HepG2 (cell line): ENCODE data around the gene TFPI. TPM values are rescaled to one million over a fixed set of nuclear protein-coding genes. Genes with fewer than 3 reads are reported as not detected.

Source experiments
- GATA4 ChIP-seq: sonication (generic); IDR thresholded peaks from 2 replicates; pipeline ENCODE4 v1.6.1; 2016; ENCODE audit warnings: antibody characterized with exemption, low read depth, borderline replicate concordance
- HNF4A ChIP-seq: sonication (generic); formaldehyde crosslinking; IDR thresholded peaks from 2 replicates; pipeline ENCODE4 v1.4.0; 2020; ENCODE audit warnings: missing genetic modification reagents
- ISL2 ChIP-seq: sonication (generic); formaldehyde crosslinking; IDR thresholded peaks from 2 replicates; pipeline ENCODE4 v1.5.0; 2020; ENCODE audit warnings: missing genetic modification reagents
- KLF11 ChIP-seq: IDR thresholded peaks from 2 replicates; pipeline ENCODE4 v1.6.1; 2016; ENCODE audit warnings: missing compliant biosample characterization
- NFATC3 ChIP-seq: sonication (generic); formaldehyde crosslinking; IDR thresholded peaks from 2 replicates; pipeline ENCODE4 v1.5.1; 2020; ENCODE audit warnings: mild to moderate bottlenecking, missing genetic modification reagents
- PAWR ChIP-seq: sonication (generic); formaldehyde crosslinking; IDR thresholded peaks from 2 replicates; pipeline ENCODE4 v1.4.0; 2020; ENCODE audit warnings: missing genetic modification reagents, mild to moderate bottlenecking, borderline replicate concordance
- SMYD3 ChIP-seq: sonication (generic); formaldehyde crosslinking; IDR thresholded peaks from 2 replicates; pipeline ENCODE4 v1.8.1; 2023; ENCODE audit warnings: mild to moderate bottlenecking, missing genetic modification reagents
- SSRP1 ChIP-seq: IDR thresholded peaks from 2 replicates; pipeline ENCODE4 v1.6.1; 2016; ENCODE audit warnings: control low read depth
- ZFP36L1 ChIP-seq: sonication (generic); formaldehyde crosslinking; IDR thresholded peaks from 2 replicates; pipeline ENCODE4 v1.8.0; 2022; ENCODE audit warnings: mild to moderate bottlenecking, missing genetic modification reagents, moderate library complexity
- ZNF260 ChIP-seq: sonication (generic); formaldehyde crosslinking; IDR thresholded peaks from 2 replicates; pipeline ENCODE4 v1.4.0; 2020; ENCODE audit warnings: missing genetic modification reagents, low read depth, mild to moderate bottlenecking, borderline replicate concordance
- ZNF274 ChIP-seq: sonication (generic); formaldehyde crosslinking; IDR thresholded peaks from 2 replicates; pipeline ENCODE4 v1.5.1; 2020; ENCODE audit warnings: mild to moderate bottlenecking, missing genetic modification reagents
- ZNF530 ChIP-seq: sonication (generic); formaldehyde crosslinking; IDR thresholded peaks from 2 replicates; pipeline ENCODE4 v1.5.0; 2020; ENCODE audit warnings: low read depth, mild to moderate bottlenecking, missing genetic modification reagents
- polyA plus RNA-seq, 8 experiments: library from polyadenylated mRNA; depleted of rRNA in 3 of 8; stranded (reverse) in 7 of 8; unstranded in 1 of 8; fragments of >200 nt; fragmentation: Illumina TruSeq in 4 of 8; extraction: Trizol in 4 of 8; gene quantifications; 2 replicates each; pipeline versions ENCODE4 v1.2.1 to v1.2.3, GENCODE V29; 2011 to 2016; ENCODE audit warnings: low read depth in 4 of 8, missing spikeins in 1 of 8, mixed read lengths in 1 of 8; ENCODE audit not compliant: insufficient read depth in 1 of 8
- total RNA-seq, 5 experiments: library from RNA; depleted of rRNA; stranded (reverse); fragments of >200 nt; fragmentation: Illumina TruSeq; extraction: Trizol; gene quantifications; 2 replicates each; pipeline ENCODE4 v1.2.3, GENCODE V29; 2016; ENCODE audit warnings: low read depth in 1 of 5
- TF ChIP-seq, protein P1 (sequence below): sonication (generic); formaldehyde crosslinking; conservative IDR thresholded peaks from 2 replicates; pipeline ENCODE4 v1.8.0; 2022; ENCODE audit warnings: mild to moderate bottlenecking, moderate library complexity, missing genetic modification reagents
- TF ChIP-seq, protein P2 (sequence below): sonication (generic); formaldehyde crosslinking; IDR thresholded peaks from 2 replicates; pipeline ENCODE4 v1.4.0; 2020; ENCODE audit warnings: missing genetic modification reagents, borderline replicate concordance
- TF ChIP-seq, protein P3 (sequence below): IDR thresholded peaks from 2 replicates; pipeline ENCODE4 v1.6.1; 2016
- TF ChIP-seq, protein P4 (sequence below): sonication (generic); formaldehyde crosslinking; IDR thresholded peaks from 2 replicates; pipeline ENCODE4 v1.4.0; 2020; ENCODE audit warnings: missing genetic modification reagents
- TF ChIP-seq, protein P5 (sequence below): IDR thresholded peaks from 2 replicates; pipeline ENCODE4 v1.6.1; 2016

Gene TFPI
- total and polyA plus RNA-seq, 2 of the 13 experiments (the other 11 are each of a cell fraction or from before 2014, with no cell fraction given): 301 to 436 TPM

DNA sequence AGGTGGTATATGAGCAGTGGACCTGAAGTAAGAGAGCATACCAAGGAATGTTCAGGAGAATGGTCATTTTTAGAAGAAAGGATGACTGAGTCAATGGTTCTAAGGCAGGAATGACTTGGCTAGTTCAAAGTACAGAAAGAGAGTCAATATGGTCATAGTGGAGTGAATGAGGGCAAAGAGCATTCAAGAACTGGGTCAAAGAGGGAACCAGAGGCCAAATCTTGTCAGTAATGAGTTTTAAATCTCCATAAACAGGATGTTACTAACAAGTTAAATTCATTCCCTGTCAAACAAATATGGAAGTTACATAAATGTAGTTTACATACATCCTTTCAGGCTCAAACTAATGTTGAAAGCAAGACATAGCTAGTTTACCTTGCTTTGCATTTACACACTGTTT lies 122.3 kb downstream of the TFPI start (continued):
- TF ChIP-seq GATA4: no peak
- TF ChIP-seq KLF11: no peak
- no peak for TF ChIP-seq ZFP36L1
- no peak for TF ChIP-seq ZNF274 (CRISPR knock-in tag)
- TF ChIP-seq, protein P1, sequence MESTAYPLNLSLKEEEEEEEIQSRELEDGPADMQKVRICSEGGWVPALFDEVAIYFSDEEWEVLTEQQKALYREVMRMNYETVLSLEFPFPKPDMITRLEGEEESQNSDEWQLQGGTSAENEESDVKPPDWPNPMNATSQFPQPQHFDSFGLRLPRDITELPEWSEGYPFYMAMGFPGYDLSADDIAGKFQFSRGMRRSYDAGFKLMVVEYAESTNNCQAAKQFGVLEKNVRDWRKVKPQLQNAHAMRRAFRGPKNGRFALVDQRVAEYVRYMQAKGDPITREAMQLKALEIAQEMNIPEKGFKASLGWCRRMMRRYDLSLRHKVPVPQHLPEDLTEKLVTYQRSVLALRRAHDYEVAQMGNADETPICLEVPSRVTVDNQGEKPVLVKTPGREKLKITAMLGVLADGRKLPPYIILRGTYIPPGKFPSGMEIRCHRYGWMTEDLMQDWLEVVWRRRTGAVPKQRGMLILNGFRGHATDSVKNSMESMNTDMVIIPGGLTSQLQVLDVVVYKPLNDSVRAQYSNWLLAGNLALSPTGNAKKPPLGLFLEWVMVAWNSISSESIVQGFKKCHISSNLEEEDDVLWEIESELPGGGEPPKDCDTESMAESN (CRISPR knock-in tag): no peak
- TF ChIP-seq, protein P2, sequence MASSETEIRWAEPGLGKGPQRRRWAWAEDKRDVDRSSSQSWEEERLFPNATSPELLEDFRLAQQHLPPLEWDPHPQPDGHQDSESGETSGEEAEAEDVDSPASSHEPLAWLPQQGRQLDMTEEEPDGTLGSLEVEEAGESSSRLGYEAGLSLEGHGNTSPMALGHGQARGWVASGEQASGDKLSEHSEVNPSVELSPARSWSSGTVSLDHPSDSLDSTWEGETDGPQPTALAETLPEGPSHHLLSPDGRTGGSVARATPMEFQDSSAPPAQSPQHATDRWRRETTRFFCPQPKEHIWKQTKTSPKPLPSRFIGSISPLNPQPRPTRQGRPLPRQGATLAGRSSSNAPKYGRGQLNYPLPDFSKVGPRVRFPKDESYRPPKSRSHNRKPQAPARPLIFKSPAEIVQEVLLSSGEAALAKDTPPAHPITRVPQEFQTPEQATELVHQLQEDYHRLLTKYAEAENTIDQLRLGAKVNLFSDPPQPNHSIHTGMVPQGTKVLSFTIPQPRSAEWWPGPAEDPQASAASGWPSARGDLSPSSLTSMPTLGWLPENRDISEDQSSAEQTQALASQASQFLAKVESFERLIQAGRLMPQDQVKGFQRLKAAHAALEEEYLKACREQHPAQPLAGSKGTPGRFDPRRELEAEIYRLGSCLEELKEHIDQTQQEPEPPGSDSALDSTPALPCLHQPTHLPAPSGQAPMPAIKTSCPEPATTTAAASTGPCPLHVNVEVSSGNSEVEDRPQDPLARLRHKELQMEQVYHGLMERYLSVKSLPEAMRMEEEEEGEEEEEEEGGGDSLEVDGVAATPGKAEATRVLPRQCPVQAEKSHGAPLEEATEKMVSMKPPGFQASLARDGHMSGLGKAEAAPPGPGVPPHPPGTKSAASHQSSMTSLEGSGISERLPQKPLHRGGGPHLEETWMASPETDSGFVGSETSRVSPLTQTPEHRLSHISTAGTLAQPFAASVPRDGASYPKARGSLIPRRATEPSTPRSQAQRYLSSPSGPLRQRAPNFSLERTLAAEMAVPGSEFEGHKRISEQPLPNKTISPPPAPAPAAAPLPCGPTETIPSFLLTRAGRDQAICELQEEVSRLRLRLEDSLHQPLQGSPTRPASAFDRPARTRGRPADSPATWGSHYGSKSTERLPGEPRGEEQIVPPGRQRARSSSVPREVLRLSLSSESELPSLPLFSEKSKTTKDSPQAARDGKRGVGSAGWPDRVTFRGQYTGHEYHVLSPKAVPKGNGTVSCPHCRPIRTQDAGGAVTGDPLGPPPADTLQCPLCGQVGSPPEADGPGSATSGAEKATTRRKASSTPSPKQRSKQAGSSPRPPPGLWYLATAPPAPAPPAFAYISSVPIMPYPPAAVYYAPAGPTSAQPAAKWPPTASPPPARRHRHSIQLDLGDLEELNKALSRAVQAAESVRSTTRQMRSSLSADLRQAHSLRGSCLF (CRISPR knock-in tag): no peak
- TF ChIP-seq PAWR (CRISPR knock-in tag): no peak
- no peak for TF ChIP-seq SSRP1 (CRISPR knock-in tag)
- TF ChIP-seq, protein P3, sequence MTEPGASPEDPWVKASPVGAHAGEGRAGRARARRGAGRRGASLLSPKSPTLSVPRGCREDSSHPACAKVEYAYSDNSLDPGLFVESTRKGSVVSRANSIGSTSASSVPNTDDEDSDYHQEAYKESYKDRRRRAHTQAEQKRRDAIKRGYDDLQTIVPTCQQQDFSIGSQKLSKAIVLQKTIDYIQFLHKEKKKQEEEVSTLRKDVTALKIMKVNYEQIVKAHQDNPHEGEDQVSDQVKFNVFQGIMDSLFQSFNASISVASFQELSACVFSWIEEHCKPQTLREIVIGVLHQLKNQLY: no peak
- TF ChIP-seq, protein P4, sequence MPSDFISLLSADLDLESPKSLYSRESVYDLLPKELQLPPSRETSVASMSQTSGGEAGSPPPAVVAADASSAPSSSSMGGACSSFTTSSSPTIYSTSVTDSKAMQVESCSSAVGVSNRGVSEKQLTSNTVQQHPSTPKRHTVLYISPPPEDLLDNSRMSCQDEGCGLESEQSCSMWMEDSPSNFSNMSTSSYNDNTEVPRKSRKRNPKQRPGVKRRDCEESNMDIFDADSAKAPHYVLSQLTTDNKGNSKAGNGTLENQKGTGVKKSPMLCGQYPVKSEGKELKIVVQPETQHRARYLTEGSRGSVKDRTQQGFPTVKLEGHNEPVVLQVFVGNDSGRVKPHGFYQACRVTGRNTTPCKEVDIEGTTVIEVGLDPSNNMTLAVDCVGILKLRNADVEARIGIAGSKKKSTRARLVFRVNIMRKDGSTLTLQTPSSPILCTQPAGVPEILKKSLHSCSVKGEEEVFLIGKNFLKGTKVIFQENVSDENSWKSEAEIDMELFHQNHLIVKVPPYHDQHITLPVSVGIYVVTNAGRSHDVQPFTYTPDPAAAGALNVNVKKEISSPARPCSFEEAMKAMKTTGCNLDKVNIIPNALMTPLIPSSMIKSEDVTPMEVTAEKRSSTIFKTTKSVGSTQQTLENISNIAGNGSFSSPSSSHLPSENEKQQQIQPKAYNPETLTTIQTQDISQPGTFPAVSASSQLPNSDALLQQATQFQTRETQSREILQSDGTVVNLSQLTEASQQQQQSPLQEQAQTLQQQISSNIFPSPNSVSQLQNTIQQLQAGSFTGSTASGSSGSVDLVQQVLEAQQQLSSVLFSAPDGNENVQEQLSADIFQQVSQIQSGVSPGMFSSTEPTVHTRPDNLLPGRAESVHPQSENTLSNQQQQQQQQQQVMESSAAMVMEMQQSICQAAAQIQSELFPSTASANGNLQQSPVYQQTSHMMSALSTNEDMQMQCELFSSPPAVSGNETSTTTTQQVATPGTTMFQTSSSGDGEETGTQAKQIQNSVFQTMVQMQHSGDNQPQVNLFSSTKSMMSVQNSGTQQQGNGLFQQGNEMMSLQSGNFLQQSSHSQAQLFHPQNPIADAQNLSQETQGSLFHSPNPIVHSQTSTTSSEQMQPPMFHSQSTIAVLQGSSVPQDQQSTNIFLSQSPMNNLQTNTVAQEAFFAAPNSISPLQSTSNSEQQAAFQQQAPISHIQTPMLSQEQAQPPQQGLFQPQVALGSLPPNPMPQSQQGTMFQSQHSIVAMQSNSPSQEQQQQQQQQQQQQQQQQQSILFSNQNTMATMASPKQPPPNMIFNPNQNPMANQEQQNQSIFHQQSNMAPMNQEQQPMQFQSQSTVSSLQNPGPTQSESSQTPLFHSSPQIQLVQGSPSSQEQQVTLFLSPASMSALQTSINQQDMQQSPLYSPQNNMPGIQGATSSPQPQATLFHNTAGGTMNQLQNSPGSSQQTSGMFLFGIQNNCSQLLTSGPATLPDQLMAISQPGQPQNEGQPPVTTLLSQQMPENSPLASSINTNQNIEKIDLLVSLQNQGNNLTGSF (CRISPR knock-in tag): no peak
- TF ChIP-seq NFATC3 (CRISPR knock-in tag): no peak
- TF ChIP-seq, protein P5, sequence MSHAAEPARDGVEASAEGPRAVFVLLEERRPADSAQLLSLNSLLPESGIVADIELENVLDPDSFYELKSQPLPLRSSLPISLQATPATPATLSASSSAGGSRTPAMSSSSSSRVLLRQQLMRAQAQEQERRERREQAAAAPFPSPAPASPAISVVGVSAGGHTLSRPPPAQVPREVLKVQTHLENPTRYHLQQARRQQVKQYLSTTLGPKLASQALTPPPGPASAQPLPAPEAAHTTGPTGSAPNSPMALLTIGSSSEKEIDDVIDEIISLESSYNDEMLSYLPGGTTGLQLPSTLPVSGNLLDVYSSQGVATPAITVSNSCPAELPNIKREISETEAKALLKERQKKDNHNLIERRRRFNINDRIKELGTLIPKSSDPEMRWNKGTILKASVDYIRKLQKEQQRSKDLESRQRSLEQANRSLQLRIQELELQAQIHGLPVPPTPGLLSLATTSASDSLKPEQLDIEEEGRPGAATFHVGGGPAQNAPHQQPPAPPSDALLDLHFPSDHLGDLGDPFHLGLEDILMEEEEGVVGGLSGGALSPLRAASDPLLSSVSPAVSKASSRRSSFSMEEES (CRISPR knock-in tag): no peak
- no peak for TF ChIP-seq ZNF260 (CRISPR knock-in tag)
- peak; percentile 80 for TF ChIP-seq HNF4A
- TF ChIP-seq ISL2: no peak
- no peak for TF ChIP-seq SMYD3 (CRISPR knock-in tag)
- no peak for TF ChIP-seq ZNF530 (CRISPR knock-in tag)
